Neural progenitor cell (in vitro differentiated cells): ENCODE results near the gene TOR4A. TPM values are rescaled to one million over a fixed set of nuclear protein-coding genes. Genes with fewer than 3 reads are reported as not detected.
A peak's percentile ranks its signal among the peaks of the same experiment; 100 is the strongest.

Source experiments
- DNase-seq: peaks from one replicate; pipeline ENCODE4 v3.0.0-alpha.2; 2016; ENCODE audit warnings: low spot score
- H2AFZ ChIP-seq: fragments of 200-600 bp; sonication (generic); replicated peaks from 2 replicates; pipeline ENCODE4 v1.6.1; 2016; ENCODE audit warnings: antibody characterized with exemption
- H3F3A ChIP-seq: fragments of 200-600 bp; sonication (generic); 2 replicates; pipeline ENCODE4 v1.6.1; 2016; ENCODE audit warnings: antibody characterized with exemption, low read depth
- H3K27ac ChIP-seq: fragments of 200-600 bp; sonication (generic); 2 replicates; pipeline ENCODE4 v1.5.1; 2016; ENCODE audit warnings: mild to moderate bottlenecking
- H3K27me3 ChIP-seq: fragments of 200-600 bp; sonication (generic); 2 replicates; pipeline ENCODE4 v1.6.1; 2016; ENCODE audit warnings: mild to moderate bottlenecking, moderate library complexity
- H3K36me3 ChIP-seq: fragments of 200-600 bp; sonication (generic); 2 replicates; pipeline ENCODE4 v1.5.1; 2016
- H3K4me1 ChIP-seq: fragments of 200-600 bp; sonication (generic); 2 replicates; pipeline ENCODE4 v1.6.1; 2016; ENCODE audit warnings: mixed run types
- H3K4me2 ChIP-seq: fragments of 200-600 bp; sonication (generic); 2 replicates; pipeline ENCODE4 v1.6.1; 2016
- H3K4me3 ChIP-seq: fragments of 200-600 bp; sonication (generic); 2 replicates; pipeline ENCODE4 v1.5.1; 2016
- H3K79me2 ChIP-seq: fragments of 200-600 bp; sonication (generic); 2 replicates; pipeline ENCODE4 v1.6.1; 2016; ENCODE audit warnings: low read depth
- H3K9ac ChIP-seq: fragments of 200-600 bp; sonication (generic); 2 replicates; pipeline ENCODE4 v1.6.1; 2016
- H3K9me3 ChIP-seq: fragments of 200-600 bp; sonication (generic); 2 replicates; pipeline ENCODE4 v1.5.1; 2016; ENCODE audit warnings: low read depth
- H4K20me1 ChIP-seq: fragments of 200-600 bp; sonication (generic); 2 replicates; pipeline ENCODE4 v1.6.1; 2016; ENCODE audit warnings: low read depth
- H3K27ac Mint-ChIP-seq: 3 replicates; pipeline ENCODE4 v1.8.0; 2021; ENCODE audit warnings: mixed read lengths
- H3K27me3 Mint-ChIP-seq: 2 replicates; pipeline ENCODE4 v1.8.0; 2022; ENCODE audit warnings: low read depth, mild to moderate bottlenecking, inconsistent platforms, moderate library complexity, mixed read lengths; ENCODE audit not compliant: insufficient read depth
- H3K36me3 Mint-ChIP-seq: 3 replicates; pipeline ENCODE4 v1.8.0; 2021; ENCODE audit warnings: mixed read lengths
- H3K4me1 Mint-ChIP-seq: 3 replicates; pipeline ENCODE4 v1.8.0; 2021; ENCODE audit warnings: mixed read lengths
- H3K4me3 Mint-ChIP-seq: 3 replicates; pipeline ENCODE4 v1.8.0; 2021; ENCODE audit warnings: mild to moderate bottlenecking, moderate library complexity, mixed read lengths
- H3K9me3 Mint-ChIP-seq: 3 replicates; pipeline ENCODE4 v1.8.0; 2020; ENCODE audit warnings: mixed read lengths
- CTCF ChIP-seq: fragments of 200-600 bp; sonication (generic); IDR thresholded peaks from 2 replicates; pipeline ENCODE4 v1.5.1; 2017; ENCODE audit warnings: antibody characterized with exemption, mild to moderate bottlenecking
- EZH2 ChIP-seq: fragments of 200-600 bp; sonication (generic); IDR thresholded peaks from 2 replicates; pipeline ENCODE4 v1.6.1; 2017; ENCODE audit warnings: antibody characterized with exemption, mild to moderate bottlenecking, moderate library complexity
- EZH2phosphoT487 ChIP-seq: fragments of 200-600 bp; sonication (generic); IDR thresholded peaks from 2 replicates; pipeline ENCODE4 v1.6.1; 2017; ENCODE audit warnings: antibody characterized with exemption
- total RNA-seq: library from RNA; depleted of rRNA; stranded (reverse); fragments of >200 nt; gene quantifications from 2 replicates; pipeline ENCODE4 v1.2.3, GENCODE V29; 2015; ENCODE audit warnings: low replicate concordance

TOR4A gene
- total RNA-seq, 1 donor from 2014 or later = 0.39 TPM

- H2AFZ ChIP-seq = no peak overlapping the region
- H3K27ac Mint-ChIP-seq = no peak overlapping the region
- H3K36me3 Mint-ChIP-seq = peaks cover 3% of the 10 kb centered on the region
Measured at GRCh38 chr9:137298401-137299202, 21.1 kb downstream of the TOR4A start.

DNA sequence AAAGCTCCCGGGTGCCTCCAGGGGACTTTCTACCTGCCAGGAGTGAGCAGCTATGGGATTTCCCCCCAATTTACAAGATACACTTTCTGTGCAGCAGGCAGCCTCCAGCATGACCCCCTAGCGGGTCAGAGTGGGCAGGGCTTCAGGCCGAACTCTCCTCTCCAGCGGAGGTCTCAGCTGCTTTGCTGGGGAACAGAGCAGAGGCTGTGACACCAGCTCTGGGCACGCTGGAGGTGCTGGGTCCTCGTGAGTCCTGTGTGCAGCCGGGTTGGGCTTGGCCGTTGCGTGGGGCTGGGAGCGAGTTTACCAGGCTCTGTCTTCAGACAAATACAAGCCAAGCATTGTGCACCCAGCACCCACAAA, 21.7 kb downstream of the TOR4A start:
- Histone ChIP-seq H3K27me3 (peaks cover 63% of the 10 kb centered on the region), H3K36me3 (no peaks in the 10 kb centered on the region), H3K4me3 (peak overlapping the region; percentile 83), H3K4me1 (peaks cover 49% of the 10 kb centered on the region), H3F3A (peaks cover 76% of the 10 kb centered on the region), H3K4me2 (peak overlapping the region; percentile 99), H3K79me2 (peaks cover 18% of the 10 kb centered on the region), H3K9ac (no peak overlapping the region), H4K20me1 (peaks cover 48% of the 10 kb centered on the region), H3K9me3 (no peaks in the 10 kb centered on the region), H3K27ac (no peak overlapping the region), H2AFZ (no peak overlapping the region)
- Mint-ChIP-seq H3K4me3 (peak overlapping the region; percentile 80), H3K27me3 (peaks cover 10% of the 10 kb centered on the region), H3K4me1 (peaks cover 46% of the 10 kb centered on the region), H3K27ac (no peak overlapping the region), H3K9me3 (peaks cover 2% of the 10 kb centered on the region), H3K36me3 (peaks cover 3% of the 10 kb centered on the region)
- TF ChIP-seq EZH2phosphoT487 (no peak), CTCF (peak; percentile 4), EZH2 (no peak)
- DNase-seq = peak; percentile 74

More at GRCh38 chr9:137298401-137299202, 21.1 kb downstream of the TOR4A start:
- H4K20me1 ChIP-seq = peaks cover 46% of the 10 kb centered on the region
- no peaks in the 10 kb centered on the region for H3K36me3 ChIP-seq
- H3K9ac ChIP-seq = no peak overlapping the region
- TF ChIP-seq EZH2phosphoT487 = no peak
- no peak for TF ChIP-seq EZH2
- no peak for TF ChIP-seq CTCF
- Mint-ChIP-seq H3K27me3 (peaks cover 12% of the 10 kb centered on the region), H3K4me1 (peaks cover 42% of the 10 kb centered on the region), H3K4me3 (peak overlapping the region; percentile 80), H3K9me3 (peaks cover 2% of the 10 kb centered on the region)
- H3F3A ChIP-seq = peaks cover 78% of the 10 kb centered on the region
- H3K27me3 ChIP-seq = peaks cover 65% of the 10 kb centered on the region
- DNase-seq = peak; percentile 39
- H3K27ac ChIP-seq = no peak overlapping the region
- peak overlapping the region; percentile 83 for H3K4me3 ChIP-seq
- H3K4me2 ChIP-seq = peak overlapping the region; percentile 99
- peaks cover 45% of the 10 kb centered on the region for H3K4me1 ChIP-seq
- no peaks in the 10 kb centered on the region for H3K9me3 ChIP-seq
- peaks cover 18% of the 10 kb centered on the region for H3K79me2 ChIP-seq

DNA sequence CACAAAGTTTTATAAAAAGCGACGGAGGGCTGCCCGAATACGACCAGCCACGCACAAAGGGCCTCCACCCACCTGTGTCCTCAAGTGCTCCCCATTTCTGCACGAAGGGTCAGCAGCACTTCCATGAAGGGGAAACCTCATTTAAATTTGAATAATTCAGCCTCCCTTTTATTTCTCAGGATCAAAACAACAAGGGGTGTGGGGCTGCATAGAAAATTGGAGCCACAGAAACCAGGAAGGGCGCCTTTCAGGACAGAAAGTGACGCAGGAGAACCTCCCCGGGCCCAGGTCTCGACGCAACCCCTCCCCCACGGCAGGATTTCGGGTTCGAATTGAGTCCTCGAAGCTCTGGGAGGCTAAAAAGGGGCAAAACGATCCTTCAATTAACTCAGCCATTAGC, 22.4 kb downstream of the TOR4A start:
- peaks cover 45% of the 10 kb centered on the region for H3K4me1 Mint-ChIP-seq
- peaks cover 50% of the 10 kb centered on the region for H4K20me1 ChIP-seq
- H3K4me3 ChIP-seq = peak overlapping the region; percentile 83
- H3K9me3 Mint-ChIP-seq = no peaks in the 10 kb centered on the region
- peak overlapping the region; percentile 99 for H3K4me2 ChIP-seq
- peaks cover 56% of the 10 kb centered on the region for H3K27me3 ChIP-seq
- TF ChIP-seq EZH2phosphoT487 (no peak), CTCF (no peak), EZH2 (no peak)
- no peak overlapping the region for H3K9ac ChIP-seq
- peaks cover 71% of the 10 kb centered on the region for H3F3A ChIP-seq
- peaks cover 9% of the 10 kb centered on the region for H3K27me3 Mint-ChIP-seq
- no peaks in the 10 kb centered on the region for H3K9me3 ChIP-seq
- peaks cover 57% of the 10 kb centered on the region for H3K4me1 ChIP-seq
- peak overlapping the region; percentile 81 for H3K27ac Mint-ChIP-seq
- DNase-seq = peak; percentile 59
- no peak overlapping the region for H2AFZ ChIP-seq
- no peak overlapping the region for H3K27ac ChIP-seq
- H3K4me3 Mint-ChIP-seq = peak overlapping the region; percentile 98
- peaks cover 18% of the 10 kb centered on the region for H3K79me2 ChIP-seq
- peaks cover 3% of the 10 kb centered on the region for H3K36me3 Mint-ChIP-seq
- H3K36me3 ChIP-seq = no peaks in the 10 kb centered on the region
